Endothelial cell of hepatic sinusoid (primary cell): ENCODE data around the gene TIGIT.

Source experiments
- in situ Hi-C: cut with HindIII; loops from 2 replicates; pipeline ENCODE4 v1.10.0; 2017; ENCODE audit warnings: low sequenced_read_pairs

The TIGIT gene

GRCh38 chr3:114350690-114351089 is 56.9 kb downstream of the TIGIT start:
- in situ Hi-C loops = no loop called here

DNA sequence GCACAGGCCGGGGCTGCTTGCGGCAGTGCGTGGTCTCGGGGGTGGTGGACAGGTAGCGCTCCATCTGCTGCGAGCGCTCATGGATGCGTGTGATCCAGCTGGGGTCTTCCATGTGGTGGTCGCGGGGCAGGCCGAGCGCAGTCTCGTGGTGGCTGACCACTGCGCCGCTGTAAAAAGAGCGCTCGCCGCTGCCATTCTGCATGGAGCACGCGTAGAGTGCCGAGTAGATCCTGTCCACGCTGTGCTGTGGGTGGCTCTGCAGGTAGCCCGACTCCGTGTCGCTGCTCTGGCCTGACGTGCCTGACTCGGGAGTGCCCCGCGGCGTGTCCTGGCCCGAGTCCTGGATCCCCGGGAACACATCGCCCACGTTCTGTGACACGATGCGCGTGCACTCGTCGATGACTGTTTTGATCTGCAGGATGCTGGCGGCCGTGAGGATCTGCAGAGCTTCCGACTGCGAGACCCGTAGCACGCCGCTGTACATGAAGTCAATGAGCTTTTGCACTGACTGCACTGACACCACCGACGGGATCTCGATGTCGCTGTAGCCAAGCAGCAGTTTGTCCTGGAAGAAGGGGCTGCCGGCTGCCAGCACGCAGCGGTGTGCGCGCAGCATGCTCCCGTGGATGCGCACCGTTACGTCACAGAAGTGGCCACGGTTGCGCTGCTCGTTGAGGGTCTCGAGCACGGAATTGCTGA is 57.4 kb downstream of the TIGIT start:
- in situ Hi-C loops = no loop called here

DNA sequence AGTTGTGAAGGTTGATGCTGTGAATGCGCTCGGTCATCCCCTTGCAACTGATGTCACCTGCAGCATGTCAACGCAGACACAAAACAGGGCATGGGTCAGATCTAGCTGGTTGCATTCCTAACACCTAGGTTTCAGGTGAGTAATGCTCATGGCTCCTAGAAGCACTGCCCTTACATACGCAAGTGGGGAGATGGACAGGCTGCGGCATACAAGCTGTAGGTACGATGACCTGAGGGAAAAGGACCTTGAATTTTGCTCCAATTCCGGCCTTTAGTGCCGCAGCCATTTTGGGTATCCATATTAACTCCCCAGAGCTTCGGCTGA is 58.0 kb downstream of the TIGIT start:
- in situ Hi-C loops = no loop called here

DNA sequence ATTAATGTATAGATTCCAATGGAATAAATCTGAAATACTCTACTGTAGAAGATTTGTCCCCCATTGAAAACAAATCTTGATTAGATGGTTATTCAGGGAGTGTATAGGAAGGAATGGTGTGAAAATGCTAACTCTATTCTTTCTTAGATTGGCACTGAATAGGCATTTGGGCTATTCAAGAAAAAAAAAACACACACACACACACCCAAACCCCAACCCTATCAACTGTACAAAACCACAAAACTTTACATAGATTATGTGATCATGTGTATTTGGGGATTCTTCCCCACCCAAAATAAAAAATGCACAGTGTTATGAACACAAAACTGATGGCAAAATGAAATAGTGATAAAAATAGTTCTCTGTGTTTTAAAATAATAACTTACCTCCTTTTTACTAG is 61.8 kb downstream of the TIGIT start:
- in situ Hi-C loops = no loop called here

- in situ Hi-C loops = no loop called here
Measured at GRCh38 chr3:114356066-114356465, 62.2 kb downstream of the TIGIT start.

DNA sequence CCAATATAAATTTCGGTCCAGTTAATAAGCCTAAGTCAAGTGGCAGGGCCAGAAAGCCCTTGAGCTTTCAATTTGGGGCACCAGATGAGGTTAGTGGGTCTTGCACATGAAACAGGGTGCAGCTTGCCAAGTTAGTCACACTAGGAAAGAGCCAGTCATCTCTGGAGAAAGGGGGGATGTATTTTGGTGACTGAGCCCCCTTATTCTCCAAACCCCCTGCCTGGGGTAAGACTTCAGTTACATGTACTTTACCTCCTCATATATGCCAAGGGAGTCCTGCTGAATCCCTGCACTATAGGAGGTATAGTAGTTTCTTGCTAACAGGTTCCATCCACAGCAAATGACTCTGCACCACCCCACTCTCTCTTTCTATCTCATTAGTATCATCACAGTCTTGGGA is 62.7 kb downstream of the TIGIT start:
- in situ Hi-C loops = no loop called here
